ENCODE results near the gene FOXN4. TPM values are rescaled to one million over a fixed set of nuclear protein-coding genes. Genes with fewer than 3 reads are reported as not detected.

FOXN4 gene
- not detected for total RNA-seq

GRCh38 chr12:109308534-109309380 is at the start of gene FOXN4:
TSS of gene FOXN4 (minus strand) at chr12:109309284. CDS start at chr12:109308321, 963 bp downstream.
- TF ChIP-seq POLR2A (IDR thresholded peaks at IDR 0.05), result no peak
- TF ChIP-seq CTCF (IDR thresholded peaks at IDR 0.05), result no peak
- TF ChIP-seq EP300 (IDR thresholded peaks at IDR 0.05), result no peak
- Histone ChIP-seq H3K4me3 (peak within 1 kb of the TSS; percentile 17 to 54 (median 26)), H3K4me1 (peaks cover 0 to 22% (median 14%) of the 10 kb centered on the region in 4 donors), H3K27ac (no peak within 1 kb of the TSS), H3K36me3 (no peaks in the 10 kb centered on the region), H3K9me3 (no peaks in the 10 kb centered on the region), H3K27me3 (peaks cover 0 to 82% of the 10 kb centered on the region in 2 donors)
- WGBS, 2 donors, result 8 to 11% methylated on average over 27 to 34 of the region's 43 CpGs
- no peak for DNase-seq (ENCODE audit: low spot score in 2 of 2)

GRCh38 chr12:109358154-109358869 is 49.2 kb upstream of the FOXN4 start:
- no peaks in the 10 kb centered on the region for H3K36me3 ChIP-seq
- 69 to 75% methylated on average over 10 of the region's 10 CpGs for WGBS, 2 donors
- DNase-seq (ENCODE audit: low spot score in 2 of 2), result no peak
- H3K4me3 ChIP-seq, result no peak overlapping the region
- H3K27ac ChIP-seq, result no peak overlapping the region
- TF ChIP-seq EP300 (IDR thresholded peaks at IDR 0.05) (no peak), POLR2A (IDR thresholded peaks at IDR 0.05) (no peak), CTCF (IDR thresholded peaks at IDR 0.05) (no peak)
- H3K9me3 ChIP-seq, result no peaks in the 10 kb centered on the region
- H3K4me1 ChIP-seq, result no peaks in the 10 kb centered on the region
- peaks cover 0 to 9% of the 10 kb centered on the region in 2 donors for H3K27me3 ChIP-seq

GRCh38 chr12:109357032-109357431 is 47.9 kb upstream of the FOXN4 start:
- no peak for TF ChIP-seq POLR2A (IDR thresholded peaks at IDR 0.05)
- TF ChIP-seq CTCF (IDR thresholded peaks at IDR 0.05), result no peak
- TF ChIP-seq EP300 (IDR thresholded peaks at IDR 0.05), result no peak
- 32 to 54% methylated on average over 2 of the region's 2 CpGs for WGBS, 2 donors
- DNase-seq (ENCODE audit: low spot score in 2 of 2), result no peak

GRCh38 chr12:109356577-109356976 is 47.5 kb upstream of the FOXN4 start:
- H3K4me3 ChIP-seq, result no peak overlapping the region
- no peaks in the 10 kb centered on the region for H3K4me1 ChIP-seq
- peaks cover 0 to 12% of the 10 kb centered on the region in 2 donors for H3K27me3 ChIP-seq
- no peak for TF ChIP-seq CTCF (IDR thresholded peaks at IDR 0.05)
- TF ChIP-seq POLR2A (IDR thresholded peaks at IDR 0.05), result no peak
- no peaks in the 10 kb centered on the region for H3K9me3 ChIP-seq
- 54 to 65% methylated on average over 3 of the region's 3 CpGs for WGBS, 2 donors
- DNase-seq (ENCODE audit: low spot score in 2 of 2), result no peak
- H3K27ac ChIP-seq, result no peak overlapping the region
- H3K36me3 ChIP-seq, result no peaks in the 10 kb centered on the region

More at GRCh38 chr12:109357032-109357431, 47.9 kb upstream of the FOXN4 start:
- H3K9me3 ChIP-seq, result no peaks in the 10 kb centered on the region
- no peak overlapping the region for H3K27ac ChIP-seq
- H3K27me3 ChIP-seq, result peaks cover 0 to 9% of the 10 kb centered on the region in 2 donors
- no peaks in the 10 kb centered on the region for H3K36me3 ChIP-seq
- H3K4me1 ChIP-seq, result no peaks in the 10 kb centered on the region
- no peak overlapping the region for H3K4me3 ChIP-seq

GRCh38 chr12:109352184-109352583 is 43.1 kb upstream of the FOXN4 start:
- H3K36me3 ChIP-seq, result no peaks in the 10 kb centered on the region
- H3K4me1 ChIP-seq, result no peaks in the 10 kb centered on the region
- H3K27me3 ChIP-seq, result peaks cover 0 to 6% of the 10 kb centered on the region in 2 donors
- no peaks in the 10 kb centered on the region for H3K9me3 ChIP-seq
- TF ChIP-seq POLR2A (IDR thresholded peaks at IDR 0.05), result no peak
- TF ChIP-seq EP300 (IDR thresholded peaks at IDR 0.05), result no peak
- TF ChIP-seq CTCF (IDR thresholded peaks at IDR 0.05), result no peak
- no peak overlapping the region for H3K4me3 ChIP-seq
- no peak overlapping the region for H3K27ac ChIP-seq
- 32 to 35% methylated on average over 6 of the region's 6 CpGs for WGBS, 2 donors
- DNase-seq (ENCODE audit: low spot score in 2 of 2), result no peak

All from tibial nerve (tissue), 4 donors.